Right hindlimb (tissue), 1 donor: ENCODE results near the gene RNF144A.

Experiments
- DNase-seq: peaks from one replicate; pipeline ENCODE4 v3.0.0-alpha.2; 2018

Gene RNF144A

GRCh38 chr2:7011356-7012083, 94.3 kb downstream of the RNF144A start:
- peak; percentile 14 for DNase-seq

- no peak for DNase-seq
Observed at GRCh38 chr2:7012141-7012764, 95.0 kb downstream of the RNF144A start.

- DNase-seq = peak; percentile 14
Observed at GRCh38 chr2:7013471-7014160, 96.4 kb downstream of the RNF144A start.

GRCh38 chr2:7014174-7014640, 97.0 kb downstream of the RNF144A start:
- DNase-seq = peak; percentile 24

- peak; percentile 28 for DNase-seq
Observed at GRCh38 chr2:7015007-7015950, 98.1 kb downstream of the RNF144A start.

- no peak for DNase-seq
Observed at GRCh38 chr2:7016148-7016547, 98.9 kb downstream of the RNF144A start.

- DNase-seq = peak; percentile 83
Observed at GRCh38 chr2:7016601-7017211, 99.5 kb downstream of the RNF144A start.

GRCh38 chr2:7017671-7018281, 100.6 kb downstream of the RNF144A start:
- DNase-seq = peak; percentile 14

GRCh38 chr2:7018282-7018701, 101.1 kb downstream of the RNF144A start:
- no peak for DNase-seq

GRCh38 chr2:7018767-7019166, 101.6 kb downstream of the RNF144A start:
- DNase-seq = no peak

GRCh38 chr2:7019191-7019590, 102.0 kb downstream of the RNF144A start:
- peak; percentile 9 for DNase-seq

GRCh38 chr2:7020059-7020458, 102.8 kb downstream of the RNF144A start:
- DNase-seq = no peak

- no peak for DNase-seq
Observed at GRCh38 chr2:7020468-7020867, 103.3 kb downstream of the RNF144A start.

GRCh38 chr2:7020939-7021470, 103.8 kb downstream of the RNF144A start:
- DNase-seq = no peak

- DNase-seq = no peak
Observed at GRCh38 chr2:7022492-7023385, 105.5 kb downstream of the RNF144A start.

- no peak for DNase-seq
Observed at GRCh38 chr2:7023542-7023941, 106.3 kb downstream of the RNF144A start.

- DNase-seq = no peak
Observed at GRCh38 chr2:7024261-7024660, 107.0 kb downstream of the RNF144A start.

- no peak for DNase-seq
Observed at GRCh38 chr2:7025082-7025481, 107.9 kb downstream of the RNF144A start.

- DNase-seq = peak; percentile 79
Observed at GRCh38 chr2:7026742-7027141, 109.5 kb downstream of the RNF144A start.

- DNase-seq = no peak
Observed at GRCh38 chr2:7027411-7027810, 110.2 kb downstream of the RNF144A start.
